SH-SY5Y (cell line): ENCODE measurements around the gene VAV1.

Experiments used
- GATA2 ChIP-seq: IDR thresholded peaks from 2 replicates; pipeline ENCODE4 v1.6.1; 2011; ENCODE audit warnings: mild to moderate bottlenecking, low read depth, low read length
- GATA3 ChIP-seq: IDR thresholded peaks from 2 replicates; pipeline ENCODE4 v1.6.1; 2011; ENCODE audit warnings: low read depth, mild to moderate bottlenecking, low read length, moderate library complexity

DNA sequence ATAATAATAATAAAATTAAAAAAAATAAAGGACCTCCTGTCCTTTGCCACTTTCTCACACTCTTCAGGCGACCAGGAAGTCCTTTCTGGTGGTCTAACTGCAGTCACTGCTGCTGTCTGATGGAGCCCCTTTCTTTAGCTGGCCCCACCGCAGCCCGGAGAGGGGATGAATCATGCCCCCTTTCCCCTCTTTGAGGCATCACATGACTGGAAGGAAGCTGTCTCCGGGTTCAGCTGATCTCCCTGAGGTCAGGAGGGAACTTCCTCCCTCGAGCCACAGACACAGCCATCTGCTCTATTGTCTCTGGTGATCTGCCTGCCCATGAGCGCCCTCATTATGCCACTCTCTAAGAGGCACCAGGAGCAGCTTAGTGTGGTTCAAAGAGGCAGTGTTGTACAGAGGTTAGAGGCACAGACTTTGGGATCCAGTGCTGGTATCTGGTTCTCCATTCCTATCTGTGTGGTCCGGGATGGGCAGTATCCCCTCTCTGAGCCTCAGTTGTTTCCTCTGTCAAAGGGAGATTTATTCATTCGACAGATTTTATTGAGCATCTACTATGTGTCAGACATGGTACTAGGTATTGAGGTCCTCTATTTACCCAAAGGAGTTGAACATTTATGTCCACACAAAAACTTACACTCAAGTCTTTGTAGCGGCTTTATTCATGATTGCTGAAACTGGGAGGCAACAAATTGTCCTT lies 30.0 kb downstream of the VAV1 start:
- TF ChIP-seq GATA2 (no peak), GATA3 (no peak)
